Bronchial epithelial cell (primary cell): Measurements from ENCODE around the gene TMPRSS6. TPM values are rescaled to one million over a fixed set of nuclear protein-coding genes. Genes with fewer than 3 reads are reported as not detected.

ENCODE experiments used
- DNase-seq: peaks from one replicate; pipeline ENCODE4 v3.0.0-alpha.2; 2010; ENCODE audit warnings: low read depth
- FAIRE-seq: peaks from 2 replicates; lab custom pipeline; 2011; peaks lifted over from hg19 to GRCh38; lab: Jason Lieb, UNC
- H3K27me3 ChIP-seq: 2 replicates; pipeline ENCODE4 v1.5.1; 2011; ENCODE audit warnings: low read length; ENCODE audit not compliant: control insufficient read depth, insufficient read depth
- H3K36me3 ChIP-seq: 2 replicates; pipeline ENCODE4 v1.5.1; 2011; ENCODE audit warnings: low read length; ENCODE audit not compliant: control insufficient read depth, insufficient read depth
- H3K4me3 ChIP-seq: 2 replicates; pipeline ENCODE4 v1.5.1; 2011; ENCODE audit warnings: mild to moderate bottlenecking, low read depth, low read length, control low read depth
- total RNA-seq: library from RNA; depleted of rRNA; stranded (reverse); fragments of >200 nt; gene quantifications from 2 replicates; pipeline ENCODE4 v1.2.1, GENCODE V29; 2014
- TF ChIP-seq, protein P1 (sequence below): IDR thresholded peaks from 2 replicates; pipeline ENCODE4 v1.5.1; 2011; ENCODE audit warnings: mild to moderate bottlenecking, moderate library complexity, low read length, control low read depth, inconsistent platforms; ENCODE audit not compliant: insufficient read depth, severe bottlenecking

The TMPRSS6 gene
- total RNA-seq, 1 donor from 2014 or later, result not detected

DNA sequence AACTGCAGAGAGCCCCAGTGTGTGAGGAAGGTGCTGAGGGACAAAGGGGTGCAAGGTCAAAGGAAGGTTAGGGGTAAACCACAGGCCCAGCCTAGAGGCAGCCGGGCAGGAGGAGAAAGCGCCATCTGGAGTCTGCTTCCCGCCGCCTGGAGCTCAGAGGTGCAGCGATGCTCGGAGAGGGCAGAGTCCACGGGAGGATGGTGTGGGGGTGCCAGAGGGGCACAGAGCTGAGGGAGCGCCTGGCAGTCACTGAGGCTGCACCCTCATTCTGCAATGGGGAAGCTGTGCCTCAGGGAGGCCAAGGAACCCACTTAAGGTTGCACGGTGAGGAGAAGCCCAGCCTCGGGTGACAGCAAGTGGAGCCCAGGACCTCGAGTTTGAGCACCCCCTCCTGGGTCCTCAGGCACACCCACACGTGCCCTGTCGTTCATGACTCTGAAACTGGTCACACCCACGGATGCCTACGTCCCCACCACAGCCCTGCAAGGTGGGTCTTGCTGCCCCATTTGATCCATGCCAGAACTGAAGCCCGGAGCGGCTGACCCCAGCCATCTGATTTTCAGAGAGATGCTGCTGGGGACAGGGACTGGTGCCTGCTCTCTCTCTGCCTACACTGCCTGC, 38.6 kb upstream of the TMPRSS6 start:
- FAIRE-seq, result no peak
- H3K4me3 ChIP-seq, result no peak overlapping the region
- no peaks in the 10 kb centered on the region for H3K27me3 ChIP-seq
- TF ChIP-seq, protein P1, sequence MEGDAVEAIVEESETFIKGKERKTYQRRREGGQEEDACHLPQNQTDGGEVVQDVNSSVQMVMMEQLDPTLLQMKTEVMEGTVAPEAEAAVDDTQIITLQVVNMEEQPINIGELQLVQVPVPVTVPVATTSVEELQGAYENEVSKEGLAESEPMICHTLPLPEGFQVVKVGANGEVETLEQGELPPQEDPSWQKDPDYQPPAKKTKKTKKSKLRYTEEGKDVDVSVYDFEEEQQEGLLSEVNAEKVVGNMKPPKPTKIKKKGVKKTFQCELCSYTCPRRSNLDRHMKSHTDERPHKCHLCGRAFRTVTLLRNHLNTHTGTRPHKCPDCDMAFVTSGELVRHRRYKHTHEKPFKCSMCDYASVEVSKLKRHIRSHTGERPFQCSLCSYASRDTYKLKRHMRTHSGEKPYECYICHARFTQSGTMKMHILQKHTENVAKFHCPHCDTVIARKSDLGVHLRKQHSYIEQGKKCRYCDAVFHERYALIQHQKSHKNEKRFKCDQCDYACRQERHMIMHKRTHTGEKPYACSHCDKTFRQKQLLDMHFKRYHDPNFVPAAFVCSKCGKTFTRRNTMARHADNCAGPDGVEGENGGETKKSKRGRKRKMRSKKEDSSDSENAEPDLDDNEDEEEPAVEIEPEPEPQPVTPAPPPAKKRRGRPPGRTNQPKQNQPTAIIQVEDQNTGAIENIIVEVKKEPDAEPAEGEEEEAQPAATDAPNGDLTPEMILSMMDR, result no peak
- DNase-seq, result no peak
- H3K36me3 ChIP-seq, result no peaks in the 10 kb centered on the region

DNA sequence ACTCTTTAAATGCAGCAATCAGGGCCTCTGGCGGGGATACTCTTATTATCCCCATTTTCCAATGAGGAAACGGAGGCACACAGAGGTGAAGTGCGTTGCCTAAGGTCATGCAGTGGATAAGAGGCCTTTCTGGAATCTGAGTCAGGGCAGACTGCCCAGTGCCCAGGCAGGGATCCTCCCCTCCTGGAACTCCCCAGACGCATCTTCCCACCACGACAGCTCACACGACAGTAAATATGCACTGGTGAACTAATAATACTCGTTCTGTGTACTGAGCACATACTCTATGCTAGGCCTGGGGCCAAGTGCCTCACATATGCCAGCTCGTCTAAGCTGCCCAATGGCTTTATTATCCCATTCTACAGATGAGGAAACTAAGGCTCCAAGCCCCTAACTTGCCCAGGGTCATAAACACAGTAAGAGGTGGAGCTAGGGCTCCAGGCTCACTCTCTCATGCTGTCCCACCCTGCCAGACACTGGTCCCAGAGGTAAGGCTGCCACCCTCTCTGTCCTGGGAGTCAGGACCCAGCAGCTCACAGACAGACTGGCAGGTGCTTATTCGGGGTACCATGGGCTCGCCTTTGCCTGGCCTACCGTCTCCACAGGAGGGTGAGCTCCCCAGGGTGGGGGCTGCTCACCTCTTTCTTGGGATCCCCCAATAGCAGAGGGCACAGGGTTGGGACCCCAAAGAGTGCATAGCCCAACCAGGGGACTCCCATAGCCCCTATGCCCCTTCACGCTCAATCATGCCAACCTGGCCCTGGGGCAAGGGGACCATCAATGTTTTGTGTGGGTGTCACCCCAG, 37.9 kb upstream of the TMPRSS6 start:
- TF ChIP-seq, protein P1, result no peak
- H3K36me3 ChIP-seq, result no peaks in the 10 kb centered on the region
- H3K4me3 ChIP-seq, result no peak overlapping the region
- FAIRE-seq (no peak), DNase-seq (no peak)
- no peaks in the 10 kb centered on the region for H3K27me3 ChIP-seq

DNA sequence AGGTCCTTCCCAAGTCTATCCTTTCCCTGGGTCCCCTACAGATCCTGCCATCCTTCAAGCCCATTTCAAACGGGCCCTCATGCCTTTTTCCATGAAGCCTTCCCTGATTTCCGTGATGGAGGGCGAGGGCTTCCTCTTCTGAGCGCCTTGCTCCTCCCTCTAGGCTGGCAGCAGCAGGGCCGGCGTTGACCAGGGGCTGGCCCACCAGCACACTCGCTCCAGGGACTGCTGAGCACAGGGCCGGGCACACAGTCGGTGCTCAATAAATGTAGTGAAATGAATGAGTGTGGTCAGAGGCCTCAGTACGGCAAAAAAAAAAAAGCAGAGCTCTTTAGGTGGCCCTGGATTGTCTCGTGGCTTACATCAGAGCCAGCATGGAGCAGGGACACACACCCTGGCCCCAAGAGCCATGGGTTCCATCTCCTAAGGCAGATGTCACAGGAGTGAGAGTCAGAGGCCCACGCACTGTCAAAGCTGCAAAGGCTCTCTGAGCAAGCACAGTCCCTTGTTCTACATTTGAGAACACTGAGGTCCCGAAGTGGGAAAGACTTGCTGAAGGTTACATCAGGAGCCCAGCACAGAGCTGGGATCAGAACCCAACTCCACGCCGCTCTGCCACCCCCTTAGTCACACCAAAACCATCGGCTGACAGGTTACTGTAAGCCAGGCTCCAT, 37.1 kb upstream of the TMPRSS6 start:
- no peaks in the 10 kb centered on the region for H3K27me3 ChIP-seq
- no peaks in the 10 kb centered on the region for H3K36me3 ChIP-seq
- no peak for FAIRE-seq
- no peak for DNase-seq
- no peak overlapping the region for H3K4me3 ChIP-seq
- TF ChIP-seq, protein P1, result no peak

DNA sequence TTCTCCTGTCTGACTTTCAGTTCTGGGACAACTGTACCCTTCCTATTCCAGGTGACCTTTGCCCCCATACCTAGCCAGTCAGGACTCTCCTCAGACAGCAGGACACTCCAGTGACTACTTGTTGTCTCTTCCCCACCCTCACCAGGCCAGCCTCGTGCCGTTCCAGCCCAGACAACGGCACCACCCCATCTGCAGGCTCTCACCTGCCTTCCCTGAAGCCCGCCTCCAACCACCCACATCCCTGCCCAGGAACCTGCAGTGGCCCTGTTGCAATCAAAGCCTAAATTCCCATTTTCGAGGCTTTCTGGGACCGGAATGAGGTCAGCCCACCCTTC, 36.5 kb upstream of the TMPRSS6 start:
- Histone ChIP-seq H3K4me3 (no peak overlapping the region), H3K27me3 (no peaks in the 10 kb centered on the region), H3K36me3 (no peaks in the 10 kb centered on the region)
- TF ChIP-seq, protein P1, result no peak
- DNase-seq (peak; percentile 67), FAIRE-seq (no peak)

DNA sequence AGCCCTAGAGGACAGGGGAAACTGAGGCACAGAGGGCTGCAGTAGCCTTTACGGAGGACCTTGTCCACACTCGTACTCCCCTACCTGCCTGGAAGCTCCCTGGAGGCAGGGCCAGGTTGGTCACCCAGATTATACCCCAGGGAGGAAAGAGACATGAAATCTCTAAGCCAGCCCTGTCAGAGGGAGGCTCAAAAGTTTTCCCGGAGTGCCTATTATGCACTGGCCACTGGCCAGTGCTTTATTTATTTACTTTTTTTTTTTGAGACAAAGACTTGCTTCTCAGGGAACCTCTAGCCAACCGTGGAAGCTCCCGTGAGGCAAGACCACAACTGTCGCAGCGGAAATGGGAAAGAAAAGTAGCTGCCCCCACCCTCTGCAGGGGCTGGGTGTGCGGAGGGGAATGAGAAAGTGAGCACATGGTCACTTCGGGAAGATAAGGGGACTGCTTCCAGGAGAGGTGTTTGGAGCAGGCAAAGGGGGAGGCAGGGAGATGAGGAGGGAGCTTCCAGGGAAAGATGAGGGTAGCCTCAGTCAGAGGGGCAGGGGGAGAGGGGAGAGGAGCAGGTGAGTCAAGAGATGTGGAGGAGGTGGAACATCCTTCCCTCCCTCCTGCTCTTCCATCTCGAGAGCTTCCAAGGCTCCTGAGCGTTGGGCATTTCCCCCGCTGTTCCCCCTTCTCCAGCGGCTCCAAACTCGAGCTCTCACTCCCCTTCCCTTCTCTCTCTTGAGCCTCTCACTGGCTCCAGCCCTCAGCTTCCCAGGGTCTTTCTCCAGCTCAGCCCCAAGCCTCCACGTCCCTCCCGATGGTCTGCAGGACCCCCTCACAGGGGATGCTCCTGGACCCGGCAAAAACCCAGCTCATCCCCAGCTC, 35.9 kb upstream of the TMPRSS6 start:
- no peak for FAIRE-seq
- TF ChIP-seq, protein P1, result no peak

More for the DNA sequence above, 35.9 kb upstream of the TMPRSS6 start:
- Histone ChIP-seq H3K27me3 (no peaks in the 10 kb centered on the region), H3K4me3 (no peak overlapping the region), H3K36me3 (no peaks in the 10 kb centered on the region)
- no peak for DNase-seq
